K562 (cell line): ENCODE measurements around the gene CBX1. TPM values are rescaled to one million over a fixed set of nuclear protein-coding genes. Genes with fewer than 3 reads are reported as not detected.

Experiments
- ARHGAP35 ChIP-seq: fragments of 450-650 bp; IDR thresholded peaks from 2 replicates; pipeline ENCODE4 v1.6.1; 2018; ENCODE audit not compliant: partially characterized antibody
- BCL6 ChIP-seq: fragments of 250-450 bp; sonication (Bioruptor Pico); IDR thresholded peaks from 2 replicates; pipeline ENCODE4 v1.4.0; 2020
- BMI1 ChIP-seq: fragments of 150-350 bp; IDR thresholded peaks from 2 replicates; pipeline ENCODE4 v1.6.1; 2014; ENCODE audit warnings: low read length
- BRD9 ChIP-seq: fragments of 450-650 bp; IDR thresholded peaks from 2 replicates; pipeline ENCODE4 v1.6.1; 2018; ENCODE audit warnings: low read depth; ENCODE audit not compliant: partially characterized antibody
- CBX8 ChIP-seq: fragments of 200-600 bp; sonication (generic); IDR thresholded peaks from 2 replicates; pipeline ENCODE4 v1.6.1; 2012; ENCODE audit warnings: borderline replicate concordance, mixed run types, low read depth, mild to moderate bottlenecking, moderate library complexity, mixed read lengths, low read length, control low read depth, inconsistent platforms; ENCODE audit not compliant: poor library complexity, severe bottlenecking; ENCODE audit errors: extremely low read depth
- FOXJ3 ChIP-seq: sonication (generic); formaldehyde crosslinking; IDR thresholded peaks from 2 replicates; pipeline ENCODE4 v1.4.0; 2020; ENCODE audit warnings: mild to moderate bottlenecking, missing genetic modification reagents
- FOXM1 ChIP-seq, 2 experiments: fragments of 450-650 bp in 1 of 2; sonication (generic) in 1 of 2; formaldehyde crosslinking in 1 of 2; IDR thresholded peaks; 2 replicates each; pipeline versions ENCODE4 v1.6.1 to v1.9.0; 2017 to 2022; ENCODE audit warnings: low read depth in 2 of 2, mild to moderate bottlenecking in 2 of 2, missing genetic modification reagents in 1 of 2, moderate library complexity in 1 of 2
- GTF2F1 ChIP-seq: IDR thresholded peaks from 2 replicates; pipeline ENCODE4 v1.6.1; 2011; ENCODE audit warnings: low read depth, low read length, improper control_type of control experiment
- JUN ChIP-seq, 2 experiments: sonication (generic) in 1 of 2; formaldehyde crosslinking in 1 of 2; IDR thresholded peaks; 2 replicates each; pipeline versions ENCODE4 v1.6.1 to v1.8.0; 2012 to 2022; ENCODE audit warnings: borderline replicate concordance in 2 of 2, mild to moderate bottlenecking in 2 of 2, improper control_type of control experiment in 1 of 2, low read depth in 1 of 2, low read length in 1 of 2, missing genetic modification reagents in 1 of 2
- KLF10 ChIP-seq: fragments of 250-450 bp; sonication (Bioruptor Pico); IDR thresholded peaks from 2 replicates; pipeline ENCODE4 v1.6.1; 2021; ENCODE audit warnings: matching md5 sums
- LCOR ChIP-seq: sonication (generic); formaldehyde crosslinking; IDR thresholded peaks from 2 replicates; pipeline ENCODE4 v1.8.0; 2022; ENCODE audit warnings: mild to moderate bottlenecking, missing genetic modification reagents
- MTA3 ChIP-seq: fragments of 450-650 bp; formaldehyde crosslinking; IDR thresholded peaks from 2 replicates; pipeline ENCODE4 v1.6.1; 2017; ENCODE audit warnings: mild to moderate bottlenecking, borderline replicate concordance
- NFIX ChIP-seq: fragments of 250-450 bp; sonication (Bioruptor Pico); IDR thresholded peaks from 2 replicates; pipeline ENCODE4 v1.4.0; 2020; ENCODE audit warnings: low read depth, mild to moderate bottlenecking, moderate library complexity
- PHTF2 ChIP-seq: fragments of 250-450 bp; sonication (Bioruptor Pico); IDR thresholded peaks from 2 replicates; pipeline ENCODE4 v1.5.0; 2021; ENCODE audit warnings: mild to moderate bottlenecking
- POLR3A ChIP-seq: IDR thresholded peaks from 2 replicates; pipeline ENCODE4 v1.6.1; 2011; ENCODE audit warnings: borderline replicate concordance, mild to moderate bottlenecking, moderate library complexity; ENCODE audit not compliant: insufficient read length, insufficient read depth; ENCODE audit errors: extremely low read depth
- PYGO2 ChIP-seq: fragments of 450-650 bp; IDR thresholded peaks from 2 replicates; pipeline ENCODE4 v1.6.1; 2016; ENCODE audit warnings: mild to moderate bottlenecking, missing genetic modification characterization, moderate library complexity, missing compliant biosample characterization
- TAL1 ChIP-seq: fragments of 450-650 bp; IDR thresholded peaks from 2 replicates; pipeline ENCODE4 v1.6.1; 2016; ENCODE audit warnings: mild to moderate bottlenecking
- ZFP30 ChIP-seq: fragments of 250-450 bp; sonication (Bioruptor Pico); IDR thresholded peaks from 2 replicates; pipeline ENCODE4 v1.8.0; 2022; ENCODE audit warnings: moderate library complexity, mild to moderate bottlenecking, inconsistent platforms, borderline replicate concordance
- ZNF143 ChIP-seq: sonication (generic); formaldehyde crosslinking; IDR thresholded peaks from 2 replicates; pipeline ENCODE4 v1.9.0; 2022; ENCODE audit warnings: mild to moderate bottlenecking, missing genetic modification reagents
- polyA plus RNA-seq, 8 experiments: library from polyadenylated mRNA; depleted of rRNA in 4 of 8; stranded (reverse) in 5 of 8; unstranded in 3 of 8; fragments of >200 nt; fragmentation: Nextera tagmentation in 2 of 8; fragmentation: Illumina TruSeq in 1 of 8; extraction: Ambion mirVana in 2 of 8; extraction: Trizol in 1 of 8; gene quantifications; 2 replicates each; pipeline versions ENCODE4 v1.2.1 to v1.2.3, GENCODE V29; 2011 to 2014; ENCODE audit warnings: inconsistent platforms in 1 of 8, missing spikeins in 1 of 8
- total RNA-seq, 7 experiments: library from RNA; depleted of rRNA in 6 of 7; stranded (reverse); fragments of >200 nt in 6 of 7; fragmentation: Illumina TruSeq in 2 of 7; extraction: Trizol in 2 of 7; gene quantifications; 2 replicates each; pipeline versions ENCODE4 v1.2.1 to v1.2.3, GENCODE V29; 2011 to 2021; ENCODE audit warnings: low replicate concordance in 1 of 7
- TF ChIP-seq, protein P1 (sequence below): fragments of 250-450 bp; sonication (Bioruptor Pico); IDR thresholded peaks from 2 replicates; pipeline ENCODE4 v1.4.0; 2020; ENCODE audit warnings: mild to moderate bottlenecking, moderate library complexity
- TF ChIP-seq, protein P2 (sequence below): fragments of 450-650 bp; formaldehyde crosslinking; IDR thresholded peaks from 2 replicates; pipeline ENCODE4 v1.4.0; 2022; ENCODE audit warnings: missing genetic modification characterization
- TF ChIP-seq, protein P3 (sequence below): sonication (generic); formaldehyde crosslinking; IDR thresholded peaks from 2 replicates; pipeline ENCODE4 v1.8.1; 2022; ENCODE audit warnings: missing genetic modification reagents

CBX1 gene
- total and polyA plus RNA-seq, 9 of the 15 experiments (the other 6 are each of a cell fraction or from before 2014, with no cell fraction given), result 10.6 to 95.7 (median 52.7) TPM

GRCh38 chr17:48047741-48048383, 53.4 kb downstream of the CBX1 start, which contains the start of gene NFE2L1 (continued):
- 0 out of 2 replicates have a peak, but pooled peaks have one; percentile 59 for TF ChIP-seq ZNF143 (CRISPR knock-in tag)
- TF ChIP-seq PHTF2 (CRISPR knock-in tag), result no peak
- no peak for TF ChIP-seq FOXJ3 (CRISPR knock-in tag)
- TF ChIP-seq BRD9, result peak; percentile 81
- TF ChIP-seq, protein P1, sequence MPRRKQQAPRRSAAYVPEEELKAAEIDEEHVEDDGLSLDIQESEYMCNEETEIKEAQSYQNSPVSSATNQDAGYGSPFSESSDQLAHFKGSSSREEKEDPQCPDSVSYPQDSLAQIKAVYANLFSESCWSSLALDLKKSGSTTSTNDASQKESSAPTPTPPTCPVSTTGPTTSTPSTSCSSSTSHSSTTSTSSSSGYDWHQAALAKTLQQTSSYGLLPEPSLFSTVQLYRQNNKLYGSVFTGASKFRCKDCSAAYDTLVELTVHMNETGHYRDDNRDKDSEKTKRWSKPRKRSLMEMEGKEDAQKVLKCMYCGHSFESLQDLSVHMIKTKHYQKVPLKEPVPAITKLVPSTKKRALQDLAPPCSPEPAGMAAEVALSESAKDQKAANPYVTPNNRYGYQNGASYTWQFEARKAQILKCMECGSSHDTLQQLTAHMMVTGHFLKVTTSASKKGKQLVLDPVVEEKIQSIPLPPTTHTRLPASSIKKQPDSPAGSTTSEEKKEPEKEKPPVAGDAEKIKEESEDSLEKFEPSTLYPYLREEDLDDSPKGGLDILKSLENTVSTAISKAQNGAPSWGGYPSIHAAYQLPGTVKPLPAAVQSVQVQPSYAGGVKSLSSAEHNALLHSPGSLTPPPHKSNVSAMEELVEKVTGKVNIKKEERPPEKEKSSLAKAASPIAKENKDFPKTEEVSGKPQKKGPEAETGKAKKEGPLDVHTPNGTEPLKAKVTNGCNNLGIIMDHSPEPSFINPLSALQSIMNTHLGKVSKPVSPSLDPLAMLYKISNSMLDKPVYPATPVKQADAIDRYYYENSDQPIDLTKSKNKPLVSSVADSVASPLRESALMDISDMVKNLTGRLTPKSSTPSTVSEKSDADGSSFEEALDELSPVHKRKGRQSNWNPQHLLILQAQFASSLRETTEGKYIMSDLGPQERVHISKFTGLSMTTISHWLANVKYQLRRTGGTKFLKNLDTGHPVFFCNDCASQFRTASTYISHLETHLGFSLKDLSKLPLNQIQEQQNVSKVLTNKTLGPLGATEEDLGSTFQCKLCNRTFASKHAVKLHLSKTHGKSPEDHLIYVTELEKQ, result peak; percentile 65; the same call in 1 of the 2 replicates
- TF ChIP-seq LCOR (CRISPR knock-in tag), result peak; percentile 85; the same call in 1 of the 2 replicates
- no peak for TF ChIP-seq PYGO2
- TF ChIP-seq KLF10 (CRISPR knock-in tag), result no peak
- no peak; the same call in 1 of the 2 replicates for TF ChIP-seq ZFP30
- TF ChIP-seq, protein P2, sequence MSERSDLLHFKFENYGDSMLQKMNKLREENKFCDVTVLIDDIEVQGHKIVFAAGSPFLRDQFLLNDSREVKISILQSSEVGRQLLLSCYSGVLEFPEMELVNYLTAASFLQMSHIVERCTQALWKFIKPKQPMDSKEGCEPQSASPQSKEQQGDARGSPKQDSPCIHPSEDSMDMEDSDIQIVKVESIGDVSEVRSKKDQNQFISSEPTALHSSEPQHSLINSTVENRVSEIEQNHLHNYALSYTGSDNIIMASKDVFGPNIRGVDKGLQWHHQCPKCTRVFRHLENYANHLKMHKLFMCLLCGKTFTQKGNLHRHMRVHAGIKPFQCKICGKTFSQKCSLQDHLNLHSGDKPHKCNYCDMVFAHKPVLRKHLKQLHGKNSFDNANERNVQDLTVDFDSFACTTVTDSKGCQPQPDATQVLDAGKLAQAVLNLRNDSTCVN (CRISPR knock-in tag), result no peak; the same call in 1 of the 2 replicates
- TF ChIP-seq NFIX (CRISPR knock-in tag), result 0 out of 2 replicates have a peak, but pooled peaks have one; percentile 4
- no peak for TF ChIP-seq FOXM1 (IDR thresholded peaks at IDR 0.05; ENCODE audit: low read depth)
- no peak for TF ChIP-seq FOXM1 (CRISPR knock-in tag; IDR thresholded peaks at IDR 0.05; ENCODE audit: low read depth)
- no peak for TF ChIP-seq CBX8
- TF ChIP-seq ARHGAP35, result no peak
- TF ChIP-seq, protein P3, sequence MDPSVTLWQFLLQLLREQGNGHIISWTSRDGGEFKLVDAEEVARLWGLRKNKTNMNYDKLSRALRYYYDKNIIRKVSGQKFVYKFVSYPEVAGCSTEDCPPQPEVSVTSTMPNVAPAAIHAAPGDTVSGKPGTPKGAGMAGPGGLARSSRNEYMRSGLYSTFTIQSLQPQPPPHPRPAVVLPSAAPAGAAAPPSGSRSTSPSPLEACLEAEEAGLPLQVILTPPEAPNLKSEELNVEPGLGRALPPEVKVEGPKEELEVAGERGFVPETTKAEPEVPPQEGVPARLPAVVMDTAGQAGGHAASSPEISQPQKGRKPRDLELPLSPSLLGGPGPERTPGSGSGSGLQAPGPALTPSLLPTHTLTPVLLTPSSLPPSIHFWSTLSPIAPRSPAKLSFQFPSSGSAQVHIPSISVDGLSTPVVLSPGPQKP (CRISPR knock-in tag), result no peak
- no peak for TF ChIP-seq GTF2F1
- no peak for TF ChIP-seq BMI1
- TF ChIP-seq JUN (IDR thresholded peaks at IDR 0.05; ENCODE audit: borderline replicate concordance, low read depth, low read length), result peak; percentile 5; the same call in 1 of the 2 replicates
- no peak for TF ChIP-seq JUN (CRISPR knock-in tag; IDR thresholded peaks at IDR 0.05; ENCODE audit: borderline replicate concordance)
- TF ChIP-seq BCL6 (CRISPR knock-in tag), result no peak
- TF ChIP-seq MTA3, result peak; percentile 69; the same call in 1 of the 2 replicates
- no peak for TF ChIP-seq TAL1
- TF ChIP-seq POLR3A, result no peak
